Omental fat pad (tissue), 4 donors: ENCODE results near the gene RAB19. TPM values are rescaled to one million over a fixed set of nuclear protein-coding genes. Genes with fewer than 3 reads are reported as not detected.

Experiments used
- ATAC-seq: fragments of 150-250 bp; one replicate; pipeline ENCODE4 v1.9.1; 2016; ENCODE audit warnings: mild to moderate bottlenecking, moderate library complexity; ENCODE audit not compliant: low FRiP score
- DNase-seq: peaks from one replicate; pipeline ENCODE4 v3.0.0-alpha.2; 2019; ENCODE audit warnings: low spot score
- CTCF ChIP-seq, 3 donors: fragments of 450-650 bp; IDR thresholded peaks; one replicate each; pipeline ENCODE4 v1.5.1; 2016 to 2017; ENCODE audit warnings: antibody characterized with exemption in 3 of 3, mild to moderate bottlenecking in 3 of 3, moderate library complexity in 2 of 3
- total RNA-seq, 4 donors: library from RNA; depleted of rRNA; stranded (reverse); fragments of >200 nt; gene quantifications; one replicate each; pipeline ENCODE4 v1.1.0, GENCODE V29; 2016

The RAB19 gene
- total RNA-seq: 1 to 10 TPM in 1 of 4 donors, not detected in 3; 1.3 TPM

- no peak for DNase-seq
Observed at GRCh38 chr7:140403878-140404564, at the start of gene RAB19. Gene RAB19 (plus strand): TSS chr7:140404058. CDS start chr7:140407647, 3,589 bp downstream.

GRCh38 chr7:140358024-140358411, 45.8 kb upstream of the RAB19 start:
- no peak for TF ChIP-seq CTCF (IDR thresholded peaks at IDR 0.05)
- no peak for ATAC-seq
- no peak for DNase-seq

More at GRCh38 chr7:140403878-140404564, at the start of gene RAB19:
- TF ChIP-seq CTCF (IDR thresholded peaks at IDR 0.05): no peak
- ATAC-seq: peak; percentile 61

- ATAC-seq (no peak), DNase-seq (no peak)
- TF ChIP-seq CTCF (IDR thresholded peaks at IDR 0.05): no peak
Observed at GRCh38 chr7:140358412-140359051, 45.3 kb upstream of the RAB19 start.

- no peak for TF ChIP-seq CTCF (IDR thresholded peaks at IDR 0.05)
- ATAC-seq (no peak), DNase-seq (no peak)
Observed at GRCh38 chr7:140360697-140361229, 43.1 kb upstream of the RAB19 start.

GRCh38 chr7:140364819-140365218, 39.0 kb upstream of the RAB19 start:
- no peak for TF ChIP-seq CTCF (IDR thresholded peaks at IDR 0.05)
- no peak for ATAC-seq
- DNase-seq: no peak

- no peak for DNase-seq
- ATAC-seq: no peak
- no peak for TF ChIP-seq CTCF (IDR thresholded peaks at IDR 0.05)
Observed at GRCh38 chr7:140367528-140367927, 36.3 kb upstream of the RAB19 start.
